Effector memory CD4-positive, alpha-beta T cell (primary cell): ENCODE measurements around the gene ASAP3.

Experiments used
- DNase-seq, 3 donors: peaks; one replicate each; pipeline ENCODE4 v3.0.0-alpha.2; 2020
- H3K27ac ChIP-seq: 2 replicates; pipeline ENCODE4 v1.7.0; 2013; ENCODE audit warnings: mild to moderate bottlenecking, low read length, moderate library complexity; ENCODE audit not compliant: insufficient read depth, poor library complexity, severe bottlenecking
- H3K27me3 ChIP-seq: replicated peaks from 2 replicates; pipeline ENCODE4 v1.7.0; 2013; ENCODE audit warnings: mild to moderate bottlenecking, low read length; ENCODE audit not compliant: insufficient read depth, control insufficient read depth, poor library complexity, severe bottlenecking
- H3K36me3 ChIP-seq: 2 replicates; pipeline ENCODE4 v1.7.0; 2013; ENCODE audit warnings: mild to moderate bottlenecking, low read length, moderate library complexity; ENCODE audit not compliant: control insufficient read depth, insufficient read depth
- H3K4me1 ChIP-seq: 2 replicates; pipeline ENCODE4 v1.7.0; 2013; ENCODE audit warnings: low read length, mild to moderate bottlenecking; ENCODE audit not compliant: control insufficient read depth, insufficient read depth, poor library complexity, severe bottlenecking
- H3K4me3 ChIP-seq: 2 replicates; pipeline ENCODE4 v1.7.0; 2013; ENCODE audit warnings: low read length, low read depth, mild to moderate bottlenecking; ENCODE audit not compliant: insufficient read depth, poor library complexity, severe bottlenecking
- H3K9me3 ChIP-seq: 2 replicates; pipeline ENCODE4 v1.7.0; 2013; ENCODE audit warnings: mild to moderate bottlenecking, low read length, moderate library complexity; ENCODE audit not compliant: control insufficient read depth

The ASAP3 gene

DNA sequence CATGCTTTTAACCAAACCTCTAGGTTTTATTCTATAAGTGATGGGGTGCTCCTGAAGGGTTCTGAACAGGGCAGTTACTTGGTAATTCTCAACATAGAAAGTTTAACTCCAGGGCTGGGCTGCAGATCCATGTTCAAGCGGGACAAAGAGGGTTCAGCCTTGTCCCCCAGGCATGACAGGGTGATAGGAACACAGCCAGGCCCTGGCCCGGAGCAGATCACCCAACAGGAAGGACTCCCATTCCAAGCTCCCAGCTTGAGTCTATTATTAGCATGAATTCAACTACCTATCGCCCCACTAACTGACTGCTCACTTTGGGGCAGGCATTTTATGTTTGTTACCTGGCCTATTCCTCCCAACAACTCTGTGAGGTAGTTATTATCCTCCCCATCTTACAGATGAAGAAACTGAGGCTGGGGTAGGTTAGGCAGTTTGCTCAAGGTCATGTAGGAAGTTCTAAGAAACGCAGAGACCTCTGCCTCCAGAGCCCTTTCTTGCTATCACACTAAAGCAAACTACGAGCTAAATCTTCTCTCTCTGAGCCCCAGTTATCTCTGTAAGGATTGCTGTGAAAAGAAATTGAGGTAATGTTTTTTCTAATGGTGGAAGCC is 14.5 kb downstream of the ASAP3 start:
- no peak overlapping the region for H3K4me3 ChIP-seq
- H3K36me3 ChIP-seq: no peaks in the 10 kb centered on the region
- no peak overlapping the region for H3K27ac ChIP-seq
- no peaks in the 10 kb centered on the region for H3K4me1 ChIP-seq
- no peak for DNase-seq
- H3K9me3 ChIP-seq: no peaks in the 10 kb centered on the region
- no peaks in the 10 kb centered on the region for H3K27me3 ChIP-seq

DNA sequence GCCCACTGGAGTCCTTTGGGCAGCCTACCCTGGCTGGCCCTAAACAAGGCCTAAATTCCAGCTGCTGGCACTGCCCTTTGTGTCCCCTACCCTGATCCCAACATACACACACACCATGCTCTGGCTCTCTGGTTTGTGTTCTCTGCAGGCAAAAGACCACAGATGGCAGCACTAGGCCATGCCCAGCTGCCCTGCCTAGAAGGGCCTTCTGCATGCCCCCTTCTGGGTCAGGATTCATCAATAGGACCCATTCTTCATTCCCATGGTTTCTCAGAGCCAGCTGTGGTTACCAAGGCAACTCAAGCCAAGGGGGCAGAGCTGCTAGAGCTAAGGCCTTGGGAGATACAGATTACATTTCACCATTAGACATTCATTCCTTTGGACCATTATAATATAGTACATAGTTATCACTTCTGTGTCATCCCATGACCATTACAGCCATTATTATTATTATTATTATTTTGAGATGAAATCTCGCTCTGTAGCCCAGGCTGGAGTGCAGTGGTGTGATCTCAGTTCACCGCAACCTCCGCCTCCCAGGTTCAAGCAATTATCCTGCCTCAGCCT is 17.5 kb downstream of the ASAP3 start:
- Histone ChIP-seq H3K36me3 (no peaks in the 10 kb centered on the region), H3K4me3 (no peak overlapping the region), H3K9me3 (no peaks in the 10 kb centered on the region), H3K27me3 (no peaks in the 10 kb centered on the region), H3K4me1 (no peaks in the 10 kb centered on the region), H3K27ac (no peak overlapping the region)
- DNase-seq: no peak

DNA sequence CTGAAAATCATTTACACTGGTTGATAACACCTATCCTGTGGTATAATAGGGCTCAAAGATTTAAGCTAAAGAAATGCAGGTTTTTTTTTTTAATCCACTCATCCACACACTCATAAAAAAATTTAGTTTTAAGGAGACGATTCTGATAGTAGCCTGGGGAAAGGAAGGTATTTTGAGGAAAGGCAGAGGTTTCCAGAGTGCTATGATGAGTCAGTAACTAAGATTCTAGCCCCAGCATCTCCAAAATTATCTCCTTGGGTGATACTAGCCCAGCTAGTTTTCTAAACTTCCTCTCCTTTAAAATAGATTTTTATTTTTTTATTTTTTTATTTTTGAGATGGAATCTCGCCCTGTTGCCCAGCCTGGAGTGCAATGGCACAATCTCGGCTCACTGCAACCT is 20.7 kb downstream of the ASAP3 start:
- Histone ChIP-seq H3K27me3 (no peaks in the 10 kb centered on the region), H3K36me3 (no peaks in the 10 kb centered on the region), H3K9me3 (no peaks in the 10 kb centered on the region), H3K27ac (no peak overlapping the region), H3K4me1 (no peaks in the 10 kb centered on the region), H3K4me3 (no peak overlapping the region)
- no peak for DNase-seq

DNA sequence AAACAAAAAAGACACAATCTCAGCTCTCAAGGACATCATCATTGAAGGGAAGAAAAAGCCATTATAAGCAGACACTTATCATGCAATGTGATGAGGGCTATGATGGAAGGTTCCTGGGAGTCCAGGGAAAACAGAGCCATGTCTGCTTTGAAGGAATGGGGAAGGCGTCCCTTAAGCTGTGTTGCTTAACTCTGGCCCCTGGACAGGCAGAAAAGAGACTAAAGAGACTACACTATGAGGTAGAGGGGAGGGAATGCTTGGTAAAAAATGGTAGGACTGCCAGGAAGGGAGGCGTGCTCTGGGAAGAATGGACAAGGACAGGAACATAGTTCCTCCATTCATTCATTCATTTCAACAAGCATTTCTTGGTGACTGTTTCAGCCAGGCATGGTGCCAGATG is 21.2 kb downstream of the ASAP3 start:
- DNase-seq: no peak
- no peaks in the 10 kb centered on the region for H3K36me3 ChIP-seq
- H3K9me3 ChIP-seq: no peaks in the 10 kb centered on the region
- H3K27ac ChIP-seq: no peak overlapping the region
- H3K4me1 ChIP-seq: no peaks in the 10 kb centered on the region
- no peak overlapping the region for H3K4me3 ChIP-seq
- no peaks in the 10 kb centered on the region for H3K27me3 ChIP-seq

DNA sequence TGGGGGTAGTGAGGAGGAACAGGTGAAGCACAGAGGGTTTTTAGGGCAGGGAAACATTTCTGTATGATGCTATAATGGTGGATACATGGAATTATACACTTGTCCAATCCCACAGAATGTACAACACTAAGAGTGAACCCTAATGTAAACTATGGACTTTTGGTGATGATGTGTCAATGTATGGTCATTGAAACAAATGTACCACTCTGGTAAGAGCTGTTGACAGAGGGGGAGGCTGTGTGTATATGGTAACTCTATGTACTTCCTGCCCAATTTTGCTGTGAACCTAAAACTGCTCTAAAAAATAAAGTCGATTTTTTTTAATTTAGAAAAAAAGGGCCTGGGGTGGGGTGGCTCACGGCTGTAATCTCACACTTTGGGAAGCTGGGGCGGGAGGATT is 22.9 kb downstream of the ASAP3 start:
- H3K36me3 ChIP-seq: no peaks in the 10 kb centered on the region
- no peaks in the 10 kb centered on the region for H3K27me3 ChIP-seq
- no peak overlapping the region for H3K27ac ChIP-seq
- H3K9me3 ChIP-seq: no peaks in the 10 kb centered on the region
- H3K4me1 ChIP-seq: no peaks in the 10 kb centered on the region
- no peak for DNase-seq
- no peak overlapping the region for H3K4me3 ChIP-seq

DNA sequence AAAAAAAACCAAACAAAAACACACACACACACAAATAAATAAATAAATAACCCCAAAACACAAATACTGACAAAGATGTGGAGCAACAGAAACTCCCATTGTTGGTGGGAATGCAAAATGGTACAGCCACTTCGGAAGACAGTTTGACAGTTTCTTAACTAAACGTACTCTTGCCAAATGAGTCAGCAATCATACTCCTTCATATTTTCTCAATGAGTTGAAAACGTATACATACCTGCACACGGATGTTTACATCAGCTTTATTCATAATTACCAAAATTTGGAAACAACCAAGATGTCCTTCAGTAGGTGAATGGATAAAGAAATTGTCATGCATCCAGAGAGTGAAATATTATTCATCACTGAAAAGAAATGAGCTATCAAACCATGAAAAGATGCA is 23.5 kb downstream of the ASAP3 start:
- Histone ChIP-seq H3K27me3 (no peaks in the 10 kb centered on the region), H3K9me3 (no peaks in the 10 kb centered on the region), H3K4me1 (no peaks in the 10 kb centered on the region), H3K36me3 (no peaks in the 10 kb centered on the region), H3K27ac (no peak overlapping the region), H3K4me3 (no peak overlapping the region)
- DNase-seq: no peak

DNA sequence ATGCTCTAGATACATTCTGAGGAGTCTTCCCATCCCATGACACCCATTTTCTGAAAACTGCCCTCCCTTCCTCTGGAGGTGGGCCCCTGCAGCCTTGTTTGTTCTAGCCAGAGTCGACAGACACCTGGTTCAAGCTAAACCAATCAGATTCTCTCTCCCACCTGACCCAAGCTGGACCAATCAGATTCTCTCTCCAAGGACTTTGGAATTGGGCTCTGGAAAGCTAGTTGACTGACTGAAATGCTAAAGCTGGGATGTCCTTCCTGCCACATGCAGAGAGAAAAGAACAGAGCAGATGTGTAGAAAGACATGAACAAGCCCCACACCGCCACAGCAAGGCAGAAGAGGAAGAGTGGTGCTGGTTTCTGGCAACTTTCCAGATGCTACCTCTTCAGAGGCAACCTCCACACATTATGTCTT is 24.6 kb downstream of the ASAP3 start:
- Histone ChIP-seq H3K4me3 (no peak overlapping the region), H3K36me3 (no peaks in the 10 kb centered on the region), H3K4me1 (no peaks in the 10 kb centered on the region), H3K27ac (no peak overlapping the region), H3K9me3 (no peaks in the 10 kb centered on the region), H3K27me3 (no peaks in the 10 kb centered on the region)
- DNase-seq: no peak

DNA sequence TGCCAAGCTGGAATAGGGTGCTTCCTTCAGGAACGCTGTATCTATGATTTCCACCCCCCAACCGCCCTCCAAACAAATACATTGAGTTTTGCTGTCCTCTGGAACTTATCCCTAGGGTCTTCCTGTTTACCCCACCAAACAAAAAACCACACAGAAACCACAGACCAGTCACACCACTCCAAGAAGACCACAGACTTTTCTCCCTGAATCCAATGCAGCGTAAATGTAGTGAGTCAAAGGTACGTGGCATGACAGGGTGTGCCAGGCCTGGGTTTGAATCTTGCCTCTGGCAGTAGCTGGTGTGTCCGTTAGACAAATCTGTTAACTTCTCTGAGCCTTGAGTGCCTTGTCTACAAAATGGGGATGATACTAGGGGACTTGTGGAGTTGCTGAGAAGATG is 27.8 kb downstream of the ASAP3 start:
- no peak for DNase-seq
- Histone ChIP-seq H3K36me3 (no peaks in the 10 kb centered on the region), H3K27ac (no peak overlapping the region), H3K27me3 (no peaks in the 10 kb centered on the region), H3K4me1 (peaks cover 10% of the 10 kb centered on the region), H3K9me3 (no peaks in the 10 kb centered on the region), H3K4me3 (no peak overlapping the region)

DNA sequence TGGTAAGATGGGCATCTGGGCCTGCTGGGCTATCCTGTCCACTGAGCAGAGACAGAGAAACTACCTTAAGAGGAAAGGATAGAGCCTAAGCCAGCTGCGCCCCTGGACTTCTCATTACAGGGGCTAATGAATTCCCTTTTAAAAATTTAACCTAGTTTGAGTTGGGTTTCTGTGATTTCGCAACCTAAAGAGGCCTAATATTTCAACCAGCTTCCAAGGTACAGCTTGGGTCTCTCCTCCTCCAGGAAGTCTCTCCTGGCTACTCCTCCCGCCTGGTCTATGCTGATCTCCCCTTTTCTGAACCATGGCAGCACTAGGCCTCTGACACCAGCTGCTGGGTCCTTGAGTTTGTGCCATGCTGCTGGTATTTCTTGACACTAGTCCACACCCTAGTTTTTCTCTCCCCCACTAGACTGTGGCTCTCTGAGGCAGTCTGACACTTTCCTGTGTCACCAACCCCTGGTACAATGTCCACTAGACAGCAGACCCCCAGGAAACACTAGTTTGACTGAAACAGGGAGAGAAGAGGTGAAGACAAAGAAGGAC is 30.5 kb downstream of the ASAP3 start:
- Histone ChIP-seq H3K4me1 (peaks cover 10% of the 10 kb centered on the region), H3K9me3 (no peaks in the 10 kb centered on the region)

DNA sequence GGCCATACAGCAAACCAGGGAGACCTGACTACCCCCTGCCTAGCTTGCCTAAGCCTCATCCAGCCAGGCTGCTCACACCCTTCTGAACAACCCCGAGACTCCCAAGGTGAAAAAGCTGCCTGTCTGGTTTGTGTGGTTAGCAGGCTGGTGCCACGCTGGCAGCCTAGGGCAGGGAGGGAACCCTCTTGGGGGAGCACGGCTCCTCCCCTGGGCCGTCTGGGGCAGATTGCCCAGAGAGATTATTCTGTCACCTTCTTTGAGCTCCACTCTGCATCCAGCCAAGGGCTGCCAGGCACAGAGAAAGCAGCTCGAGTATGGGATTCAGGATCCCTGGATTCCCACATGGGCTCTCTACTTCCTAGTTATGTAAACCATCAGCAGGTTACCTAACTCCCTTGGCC is 32.0 kb downstream of the ASAP3 start:
- no peaks in the 10 kb centered on the region for H3K9me3 ChIP-seq

More for the DNA sequence above, 30.5 kb downstream of the ASAP3 start:
- Histone ChIP-seq H3K27me3 (no peaks in the 10 kb centered on the region), H3K27ac (no peak overlapping the region), H3K4me3 (no peak overlapping the region), H3K36me3 (no peaks in the 10 kb centered on the region)
- no peak for DNase-seq

More for the DNA sequence above, 32.0 kb downstream of the ASAP3 start:
- Histone ChIP-seq H3K27me3 (no peaks in the 10 kb centered on the region), H3K27ac (no peak overlapping the region), H3K36me3 (no peaks in the 10 kb centered on the region), H3K4me1 (peaks cover 10% of the 10 kb centered on the region), H3K4me3 (no peak overlapping the region)
- DNase-seq: peak; percentile 28 to 43 (median 33)
